Hematopoietic multipotent progenitor cell treated with erythropoietin and hydrocortisone succinate and interleukin-3 and kit ligand, for 15 days (in vitro differentiated cells): Measurements from ENCODE around the gene DLG2.
"Not testable (repeated sequence)": the region's sequence is repeated elsewhere in the genome, so short reads cannot be mapped to it uniquely, and the experiment has no call there.

Experiments
- DNase-seq: peaks from one replicate; pipeline ENCODE4 v3.0.0-alpha.2; 2015; ENCODE audit warnings: low spot score

Gene DLG2

DNA sequence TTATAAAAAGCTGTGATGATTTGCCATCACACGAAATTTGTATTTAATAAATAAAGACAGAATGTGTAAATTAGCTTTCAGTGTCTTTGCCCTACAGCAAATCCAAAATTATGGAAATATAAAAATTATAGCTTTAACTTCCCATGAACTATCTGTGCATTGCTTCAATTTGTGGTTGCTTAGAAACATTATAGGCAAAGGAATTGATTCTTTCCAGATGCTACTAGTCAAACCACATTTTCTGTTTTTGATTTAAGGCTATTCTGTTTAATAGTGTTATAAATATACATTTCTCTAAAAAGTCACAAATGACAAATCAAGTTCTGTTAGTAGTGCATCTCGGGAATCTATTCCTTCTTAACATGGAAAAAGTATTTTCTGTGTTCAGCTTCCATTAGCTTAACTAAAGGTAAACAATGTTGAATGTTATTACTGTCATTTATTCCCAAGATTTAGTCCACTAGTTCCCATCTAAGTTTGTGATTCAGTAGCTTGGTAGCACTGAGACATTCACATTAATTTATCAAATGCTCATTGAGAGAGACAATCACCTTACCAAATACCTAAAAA, 1254.7 kb downstream of the DLG2 start:
- DNase-seq: no peak

- no peak for DNase-seq
Observed at GRCh38 chr11:84358034-84358433, 1269.1 kb downstream of the DLG2 start.

DNA sequence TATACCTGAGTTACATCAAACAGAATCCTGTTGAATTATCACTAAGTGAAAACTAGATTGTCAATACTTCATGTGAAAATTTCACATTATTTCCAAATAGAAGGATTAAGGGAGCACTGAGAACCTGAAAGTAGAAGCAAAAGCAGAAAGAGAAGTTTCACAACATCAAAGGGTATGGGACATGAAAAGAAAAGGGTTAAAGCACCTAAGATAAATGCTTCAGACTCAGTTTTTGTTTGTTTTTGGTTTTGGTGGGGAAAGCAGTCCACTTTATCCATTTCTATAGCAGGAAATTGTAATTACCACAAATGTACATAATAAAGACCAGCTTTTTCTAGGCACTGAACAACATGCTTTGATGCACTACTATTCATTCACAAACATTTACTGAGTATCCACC, 1271.2 kb downstream of the DLG2 start:
- no peak for DNase-seq

DNA sequence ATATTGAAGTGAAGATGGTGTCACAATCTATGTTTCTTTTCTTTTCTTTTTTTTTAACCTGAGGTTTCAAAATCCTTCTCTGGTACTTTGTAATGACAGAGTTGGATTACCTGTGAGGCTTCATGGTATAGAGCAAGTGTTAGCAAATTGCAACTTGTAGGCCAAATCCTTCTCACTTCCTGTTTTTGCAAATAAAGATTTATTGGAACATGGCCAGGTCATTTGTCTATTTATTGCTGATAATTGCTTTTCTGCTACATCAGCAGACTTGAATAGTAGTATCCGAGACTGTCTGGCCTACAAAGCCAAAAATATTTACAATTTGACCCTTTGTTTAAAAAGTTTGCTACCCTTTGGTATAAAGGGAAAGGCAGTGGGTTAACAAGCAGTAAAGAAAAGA, 1281.5 kb downstream of the DLG2 start:
- DNase-seq: no peak

DNA sequence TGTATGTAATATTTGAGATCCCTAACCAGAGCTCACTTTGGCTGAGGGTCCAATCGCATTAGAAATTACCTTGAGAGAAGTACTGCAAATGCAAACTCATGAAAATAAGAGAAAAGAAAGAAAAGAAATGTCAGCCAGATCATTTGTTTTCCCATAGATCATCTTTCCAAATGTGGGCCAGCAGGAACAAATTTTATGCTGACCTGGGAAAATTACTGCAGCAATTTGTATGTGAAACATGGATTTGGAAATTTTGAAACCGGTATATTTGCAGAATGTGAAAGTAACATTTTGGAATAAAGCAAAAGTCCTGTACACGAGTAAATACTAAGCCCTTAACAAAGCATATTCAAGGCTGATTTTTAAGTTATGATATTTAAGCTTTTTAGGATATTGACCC, 1282.1 kb downstream of the DLG2 start:
- DNase-seq: no peak

DNA sequence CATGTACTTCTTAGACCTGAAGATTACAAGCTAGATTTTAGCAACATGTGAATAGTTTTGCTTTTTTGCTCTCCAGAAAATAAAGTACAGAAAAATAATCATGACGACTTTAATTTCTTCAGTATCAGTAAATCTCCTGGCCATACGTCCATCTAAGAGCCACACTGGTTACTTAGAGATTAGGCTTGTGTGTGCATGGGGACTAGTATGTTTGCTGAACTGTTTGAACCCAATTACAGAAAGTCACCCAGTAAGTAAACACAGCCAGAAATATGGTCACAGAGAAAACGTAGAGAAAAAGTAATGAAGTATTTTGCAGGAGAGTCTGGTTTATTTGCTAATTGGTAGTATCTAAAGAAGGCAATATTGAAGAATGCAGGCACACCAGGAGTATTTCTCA, 1287.3 kb downstream of the DLG2 start:
- no peak for DNase-seq

DNA sequence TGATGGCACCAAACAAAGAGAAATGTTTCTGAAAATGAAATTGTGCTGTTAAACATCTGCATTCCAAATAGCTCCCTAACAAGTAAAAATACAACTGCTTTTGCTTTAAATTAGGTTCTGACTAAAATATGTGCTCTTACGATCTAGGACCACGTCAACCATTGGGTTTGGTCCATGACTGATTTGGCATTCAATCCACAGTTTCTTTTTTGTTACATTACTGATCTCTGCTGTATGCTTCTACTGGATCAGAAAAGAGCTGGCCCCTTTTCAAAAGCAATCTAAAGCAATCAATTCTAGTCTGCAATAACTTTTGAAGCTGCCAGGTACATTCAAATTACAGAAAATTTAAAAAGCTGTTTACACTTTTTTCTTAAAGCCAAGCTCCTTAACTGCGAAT, 1293.9 kb downstream of the DLG2 start:
- no peak for DNase-seq

- DNase-seq: no peak
Observed at GRCh38 chr11:84322211-84322610, 1304.9 kb downstream of the DLG2 start.

DNA sequence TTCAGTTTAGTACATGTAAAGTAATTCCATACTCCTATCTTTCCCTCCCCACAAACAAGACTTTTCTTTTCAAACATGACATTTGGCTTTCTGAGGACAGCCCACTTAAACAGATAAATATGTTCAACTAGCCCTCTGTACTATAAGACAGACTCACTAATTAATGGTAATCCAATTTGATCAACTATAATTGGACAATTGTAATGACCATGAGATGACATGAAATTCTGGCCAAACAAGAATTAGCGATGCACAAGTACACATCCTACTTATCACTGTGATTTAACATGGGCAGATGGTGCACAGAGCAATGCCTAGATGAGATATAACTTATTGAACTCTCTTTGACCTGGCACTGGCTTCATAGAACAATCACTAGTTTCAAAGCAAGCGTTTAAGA, 1307.3 kb downstream of the DLG2 start:
- DNase-seq: no peak

GRCh38 chr11:84316866-84317555, 1310.1 kb downstream of the DLG2 start:
- no peak for DNase-seq

DNA sequence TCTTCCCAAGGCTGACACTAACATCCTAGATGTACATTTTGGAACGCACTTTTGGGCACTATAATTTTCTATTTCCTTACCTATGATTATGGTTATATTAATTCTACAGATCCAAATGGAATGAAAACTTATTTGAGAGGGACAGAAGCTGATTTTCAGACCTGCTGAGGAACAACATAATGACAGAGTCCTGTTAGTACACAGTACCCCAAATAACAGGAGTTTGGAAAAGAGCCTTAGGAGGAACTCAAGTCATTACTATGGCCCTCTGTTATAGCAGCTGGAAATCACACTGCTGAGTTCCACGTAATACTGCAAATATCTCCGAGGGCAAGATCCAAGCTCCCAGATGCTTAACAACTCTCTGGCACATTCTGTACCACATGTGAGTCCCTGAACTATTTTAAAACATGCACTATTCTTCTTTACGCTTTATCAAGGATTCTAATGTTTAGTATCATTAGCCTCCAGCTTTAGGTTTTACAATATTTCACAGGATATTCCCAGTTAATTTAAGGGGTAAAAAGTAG, 1313.2 kb downstream of the DLG2 start:
- no peak for DNase-seq

DNA sequence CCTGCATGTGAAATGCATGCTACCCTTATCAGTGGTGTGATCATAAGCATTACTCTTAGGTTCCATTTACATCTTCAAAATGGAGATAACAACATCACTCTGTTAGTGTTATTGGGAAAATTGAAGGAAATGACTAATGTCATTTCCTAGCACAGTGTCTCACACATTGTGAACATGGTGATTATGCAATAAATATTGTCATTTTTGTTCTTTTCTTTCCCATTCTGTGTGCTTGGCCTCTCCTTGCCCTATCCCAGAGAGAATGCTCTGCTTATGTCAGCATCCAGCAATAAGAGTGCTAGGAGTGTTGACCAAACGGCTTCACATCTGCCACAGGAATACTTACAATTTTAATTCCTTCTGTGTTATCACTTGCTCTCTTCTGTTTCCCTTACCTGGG, 1316.9 kb downstream of the DLG2 start:
- DNase-seq: no peak

GRCh38 chr11:84308491-84308890, 1318.7 kb downstream of the DLG2 start:
- not testable (repeated sequence) for DNase-seq

DNA sequence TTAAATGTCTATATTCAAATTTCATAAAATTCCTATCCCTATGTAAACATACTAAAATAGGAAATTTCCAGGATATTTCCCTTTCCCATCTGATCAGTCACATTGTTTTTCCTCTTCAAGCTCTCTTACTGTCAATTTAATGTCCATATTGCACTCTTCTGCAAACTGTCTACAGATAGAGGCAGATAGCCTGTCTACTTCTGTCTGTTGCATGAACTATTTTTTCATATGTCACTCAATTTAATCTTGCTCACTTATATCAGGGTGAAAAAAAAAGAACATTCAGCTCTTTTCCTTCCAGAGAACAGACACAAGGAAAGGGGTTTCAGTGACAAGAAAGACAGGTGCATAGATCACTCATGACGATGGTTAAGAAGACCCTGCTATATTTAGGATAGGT, 1327.1 kb downstream of the DLG2 start:
- no peak for DNase-seq

DNA sequence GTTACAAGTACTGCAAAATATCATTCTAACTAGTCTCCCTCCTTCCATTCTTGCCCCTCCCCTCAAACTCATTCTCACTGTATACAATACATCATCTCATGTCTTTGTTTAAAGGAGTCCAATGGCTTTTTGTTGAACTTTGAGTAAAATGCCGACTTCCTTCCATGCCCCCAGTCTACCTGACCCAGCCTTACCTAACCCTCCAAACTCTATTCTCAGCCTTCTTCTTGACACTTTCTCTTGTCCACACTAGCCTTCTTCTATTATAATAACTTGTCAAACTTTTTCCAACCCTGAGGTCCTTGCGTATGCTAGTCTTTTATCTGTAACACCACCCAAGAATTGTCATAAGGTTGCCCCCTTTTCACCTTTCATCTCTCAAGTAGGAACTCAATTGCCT, 1329.6 kb downstream of the DLG2 start:
- no peak for DNase-seq

GRCh38 chr11:84295815-84296214, 1331.3 kb downstream of the DLG2 start:
- no peak for DNase-seq

DNA sequence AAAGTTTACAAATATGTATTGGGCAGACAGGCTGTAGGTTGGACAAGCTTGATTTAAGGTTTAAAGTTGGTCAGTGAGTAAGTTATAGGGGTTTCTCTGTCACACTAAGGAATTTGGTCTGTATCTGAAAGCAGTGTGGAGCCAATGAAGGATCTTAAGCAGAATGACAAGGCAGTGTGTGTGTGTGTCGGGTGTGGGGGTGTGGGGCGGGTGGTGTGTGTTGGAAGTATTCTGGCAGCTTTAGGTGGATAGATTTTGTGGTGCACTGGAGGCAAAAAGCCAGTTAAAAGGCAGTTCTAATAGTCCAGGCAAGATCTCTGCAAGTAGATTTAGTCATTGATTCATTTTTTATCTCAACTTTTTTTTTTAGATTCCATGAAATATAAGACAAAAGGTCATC, 1334.2 kb downstream of the DLG2 start:
- no peak for DNase-seq

- no peak for DNase-seq
Observed at GRCh38 chr11:84292006-84292405, 1335.1 kb downstream of the DLG2 start.

DNA sequence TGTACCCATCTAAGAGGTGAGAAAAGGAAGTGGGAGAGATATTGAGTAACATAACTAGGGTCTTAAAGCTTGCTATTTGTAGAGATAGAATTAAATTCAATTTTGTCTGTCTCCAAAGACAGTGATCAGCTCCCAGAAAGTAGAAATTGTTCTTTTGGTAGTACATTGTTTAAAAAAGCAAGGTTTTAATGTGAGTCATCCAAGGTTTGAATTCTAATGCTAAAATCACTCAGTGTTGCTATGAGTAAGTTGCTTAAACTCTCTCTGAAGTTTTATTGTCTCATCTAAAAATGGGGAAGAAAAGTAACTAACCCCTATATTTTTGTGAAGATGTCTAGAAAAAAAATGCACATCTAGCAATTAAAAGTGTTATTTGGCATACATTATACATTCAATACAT, 1336.5 kb downstream of the DLG2 start:
- DNase-seq: no peak

DNA sequence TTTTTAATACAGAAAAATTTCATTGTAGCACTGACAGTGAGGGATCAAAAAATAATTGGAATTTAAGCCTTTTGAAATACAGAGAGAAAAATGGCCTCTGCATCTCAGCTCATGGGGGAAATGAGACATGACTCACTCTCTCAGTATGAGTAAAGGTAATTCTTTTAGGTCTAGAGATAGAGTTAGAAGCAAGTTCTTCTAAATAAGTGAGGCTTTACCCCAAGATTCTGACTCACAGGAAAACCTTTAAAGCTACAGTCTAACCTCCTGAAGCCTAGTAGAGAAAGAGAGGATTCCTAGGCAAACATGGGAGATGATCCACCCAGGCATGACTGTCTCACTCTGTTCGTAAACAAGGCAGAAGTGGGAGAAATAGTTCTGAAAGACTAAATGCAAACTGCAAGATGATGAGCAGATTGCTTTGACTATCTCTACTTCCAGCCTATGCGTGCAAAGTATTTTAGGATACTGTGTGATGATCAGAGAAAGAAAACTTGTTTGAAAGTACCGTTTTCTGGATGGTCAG, 1337.7 kb downstream of the DLG2 start:
- no peak for DNase-seq

- DNase-seq: no peak
Observed at GRCh38 chr11:84273541-84273940, 1353.6 kb downstream of the DLG2 start.

DNA sequence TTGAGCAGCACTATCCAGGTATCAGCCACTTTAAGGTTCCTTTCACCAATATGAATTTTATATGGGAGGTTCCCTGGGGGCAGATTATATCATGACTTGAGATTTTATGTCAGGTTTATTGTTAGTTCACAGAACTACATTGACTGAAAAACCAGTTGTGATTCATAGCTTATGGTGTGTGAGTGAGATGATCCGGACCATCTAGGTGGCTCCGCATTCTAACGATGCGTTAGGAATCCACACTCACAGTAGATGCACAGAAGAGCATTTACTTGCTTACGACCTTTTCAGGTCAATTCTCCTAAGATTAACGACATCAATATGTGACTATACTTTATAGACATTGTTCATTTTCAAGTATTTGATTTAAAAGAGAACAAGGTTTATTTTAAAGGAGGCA, 1356.7 kb downstream of the DLG2 start:
- no peak for DNase-seq

DNA sequence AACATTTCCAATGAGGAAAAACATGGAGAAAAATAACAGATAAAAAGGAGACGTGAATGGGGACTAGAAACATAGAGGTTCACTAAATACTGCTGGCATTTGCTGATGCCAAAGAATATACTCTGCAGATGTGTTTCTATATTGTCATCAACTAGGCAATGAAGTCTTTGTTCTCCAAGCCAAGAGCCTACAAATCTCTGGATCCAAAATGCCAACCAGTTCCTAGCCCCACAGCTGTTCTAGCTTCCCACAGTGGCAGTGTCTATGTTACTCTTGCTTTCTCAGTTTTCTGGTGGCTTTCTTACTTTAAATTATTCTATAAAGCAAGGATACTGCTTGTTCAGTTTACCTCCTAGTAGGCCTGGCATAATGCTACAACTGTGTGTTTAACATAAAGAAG, 1363.1 kb downstream of the DLG2 start:
- no peak for DNase-seq

DNA sequence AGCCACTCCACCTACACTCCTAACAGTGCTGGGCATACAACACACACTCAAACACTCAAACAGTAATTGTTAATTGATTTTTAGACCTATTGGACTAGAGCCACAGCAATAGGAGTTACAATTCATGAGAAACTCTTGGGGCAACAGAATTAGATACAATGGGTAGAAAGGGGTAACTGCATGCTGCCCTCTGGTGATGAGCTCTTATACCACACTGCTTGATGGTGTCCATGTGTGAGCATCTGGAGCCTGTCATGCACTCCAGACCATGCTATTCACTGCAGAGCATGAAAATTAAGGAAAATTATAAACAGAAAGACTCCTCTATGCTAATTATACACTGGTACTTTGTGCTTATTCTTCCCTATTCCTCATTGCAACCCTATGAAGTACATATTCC, 1365.4 kb downstream of the DLG2 start:
- no peak for DNase-seq
